Adipocyte (in vitro differentiated cells): Measurements from ENCODE around the gene PSMG3.

Experiments used
- DNase-seq: peaks from one replicate; pipeline ENCODE4 v3.0.0-alpha.2; 2015; ENCODE audit warnings: low read depth
- H3K27me3 ChIP-seq: replicated peaks from 2 replicates; pipeline ENCODE4 v1.7.0; 2013; ENCODE audit warnings: mild to moderate bottlenecking, low read length, moderate library complexity; ENCODE audit not compliant: control insufficient read depth, insufficient read depth
- H3K36me3 ChIP-seq: 2 replicates; pipeline ENCODE4 v1.7.0; 2013; ENCODE audit warnings: low read length, mild to moderate bottlenecking, moderate library complexity; ENCODE audit not compliant: control insufficient read depth, insufficient read depth, severe bottlenecking
- H3K4me1 ChIP-seq: 2 replicates; pipeline ENCODE4 v1.7.0; 2013; ENCODE audit warnings: mild to moderate bottlenecking, low read length, moderate library complexity; ENCODE audit not compliant: control insufficient read depth, insufficient read depth
- H3K4me3 ChIP-seq: 2 replicates; pipeline ENCODE4 v1.7.0; 2013; ENCODE audit warnings: mild to moderate bottlenecking, low read length, moderate library complexity
- H3K9ac ChIP-seq: 2 replicates; pipeline ENCODE4 v1.7.0; 2013; ENCODE audit warnings: mild to moderate bottlenecking, low read length, moderate library complexity
- H3K9me3 ChIP-seq: 2 replicates; pipeline ENCODE4 v1.7.0; 2013; ENCODE audit warnings: mild to moderate bottlenecking, low read length, moderate library complexity; ENCODE audit not compliant: control insufficient read depth

Gene PSMG3

GRCh38 chr7:1554333-1555045 is 15.3 kb downstream of the PSMG3 start:
- H3K9ac ChIP-seq: no peak overlapping the region
- H3K4me3 ChIP-seq: no peak overlapping the region
- H3K27me3 ChIP-seq: no peaks in the 10 kb centered on the region
- H3K4me1 ChIP-seq: peaks cover 13% of the 10 kb centered on the region
- H3K9me3 ChIP-seq: no peaks in the 10 kb centered on the region
- no peak for DNase-seq
- no peaks in the 10 kb centered on the region for H3K36me3 ChIP-seq

- Histone ChIP-seq H3K9ac (no peak overlapping the region), H3K9me3 (no peaks in the 10 kb centered on the region), H3K27me3 (no peaks in the 10 kb centered on the region), H3K36me3 (no peaks in the 10 kb centered on the region), H3K4me3 (no peak overlapping the region), H3K4me1 (peaks cover 13% of the 10 kb centered on the region)
- DNase-seq: no peak
Measured at GRCh38 chr7:1553512-1554210, 16.2 kb downstream of the PSMG3 start.

GRCh38 chr7:1552200-1552599 is 17.6 kb downstream of the PSMG3 start:
- H3K4me3 ChIP-seq: no peak overlapping the region
- H3K9me3 ChIP-seq: no peaks in the 10 kb centered on the region
- no peaks in the 10 kb centered on the region for H3K27me3 ChIP-seq
- no peaks in the 10 kb centered on the region for H3K36me3 ChIP-seq
- H3K4me1 ChIP-seq: peaks cover 13% of the 10 kb centered on the region
- DNase-seq: no peak
- H3K9ac ChIP-seq: no peak overlapping the region

GRCh38 chr7:1550846-1551155 is 19.0 kb downstream of the PSMG3 start:
- H3K4me3 ChIP-seq: no peak overlapping the region
- H3K4me1 ChIP-seq: peaks cover 11% of the 10 kb centered on the region
- DNase-seq: no peak
- no peaks in the 10 kb centered on the region for H3K27me3 ChIP-seq
- no peak overlapping the region for H3K9ac ChIP-seq
- H3K36me3 ChIP-seq: no peaks in the 10 kb centered on the region
- H3K9me3 ChIP-seq: no peaks in the 10 kb centered on the region

DNA sequence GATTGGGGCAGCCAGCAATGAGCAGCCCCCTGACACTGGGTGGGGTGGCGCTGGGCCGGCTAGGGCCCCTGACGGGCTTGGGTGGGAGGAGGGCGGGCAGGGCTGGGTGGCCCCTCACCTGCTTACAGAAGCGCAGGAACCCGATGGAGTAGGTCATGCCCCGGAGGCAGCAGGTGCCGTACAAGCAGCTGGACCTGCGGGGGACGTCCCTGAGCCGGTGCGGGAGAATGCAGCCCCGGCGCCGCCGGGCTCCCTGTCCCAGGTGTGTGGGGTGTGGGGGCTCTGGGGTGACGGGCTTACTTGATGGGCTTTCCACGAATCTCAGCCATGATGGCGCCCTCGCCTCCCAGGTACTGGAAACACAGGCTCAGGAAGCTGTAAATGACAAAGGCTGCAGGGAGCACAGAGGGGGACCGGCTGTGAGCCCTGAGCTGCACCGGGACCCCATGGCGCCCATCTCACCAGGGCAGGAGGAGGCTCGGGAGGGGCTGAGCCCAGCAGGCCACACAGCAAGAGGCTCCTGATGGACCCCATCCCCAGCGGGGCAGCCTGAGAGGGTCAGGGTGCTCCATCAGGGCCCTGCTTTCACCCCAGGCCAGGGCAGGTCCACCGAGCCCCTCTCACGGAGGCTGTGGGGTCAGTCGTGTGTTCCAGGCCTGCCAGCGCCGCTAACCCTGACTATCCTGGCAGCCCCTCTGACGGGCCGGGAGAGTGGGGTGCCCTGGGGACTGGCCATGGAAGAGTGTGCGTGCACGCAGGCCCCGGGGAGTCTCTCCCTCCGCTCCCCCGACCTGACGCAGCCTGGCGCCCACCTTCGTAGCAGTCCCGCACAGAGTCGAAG is 19.6 kb downstream of the PSMG3 start:
- Histone ChIP-seq H3K36me3 (no peaks in the 10 kb centered on the region), H3K9me3 (no peaks in the 10 kb centered on the region), H3K9ac (no peak overlapping the region), H3K4me3 (no peak overlapping the region), H3K4me1 (peaks cover 5% of the 10 kb centered on the region), H3K27me3 (no peaks in the 10 kb centered on the region)
- DNase-seq: no peak

DNA sequence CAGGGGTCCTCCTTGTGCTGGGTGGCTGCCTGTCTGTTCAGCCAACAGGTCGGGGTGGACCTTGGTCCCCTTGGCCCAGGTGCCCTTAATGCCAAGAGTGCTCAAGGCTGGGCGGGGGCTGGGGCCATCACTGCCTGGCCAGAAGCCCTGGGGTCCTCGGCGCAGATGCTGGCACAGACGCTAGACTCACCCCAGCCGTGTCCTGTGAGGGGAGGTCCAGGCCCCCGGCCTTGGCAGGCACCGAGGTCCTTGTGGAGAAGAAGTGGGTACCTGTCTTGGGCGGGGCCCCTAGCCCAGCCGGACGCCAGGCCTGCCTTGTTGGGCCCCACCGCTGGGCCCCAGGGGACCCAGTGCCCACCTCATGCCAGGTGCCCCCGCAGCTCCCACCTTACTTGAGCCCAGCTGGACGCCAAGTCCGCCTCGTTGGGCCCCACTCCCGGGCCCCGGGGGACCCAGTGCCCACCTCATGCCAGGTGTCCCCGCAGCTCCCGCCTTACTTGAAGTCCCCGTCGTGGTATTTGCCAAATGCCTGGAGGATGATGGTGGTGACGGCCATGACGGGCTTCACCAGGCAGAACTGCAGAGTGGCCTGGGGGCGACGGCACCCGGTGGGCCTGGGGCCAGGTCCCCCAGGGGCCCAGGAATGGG is 20.4 kb downstream of the PSMG3 start:
- H3K4me3 ChIP-seq: no peak overlapping the region
- DNase-seq: no peak
- no peaks in the 10 kb centered on the region for H3K36me3 ChIP-seq
- no peak overlapping the region for H3K9ac ChIP-seq
- no peaks in the 10 kb centered on the region for H3K9me3 ChIP-seq
- H3K4me1 ChIP-seq: no peaks in the 10 kb centered on the region
- H3K27me3 ChIP-seq: no peaks in the 10 kb centered on the region

GRCh38 chr7:1548944-1549343 is 20.9 kb downstream of the PSMG3 start:
- H3K36me3 ChIP-seq: no peaks in the 10 kb centered on the region
- H3K27me3 ChIP-seq: no peaks in the 10 kb centered on the region
- H3K9me3 ChIP-seq: no peaks in the 10 kb centered on the region
- no peak overlapping the region for H3K9ac ChIP-seq
- no peak overlapping the region for H3K4me3 ChIP-seq
- H3K4me1 ChIP-seq: no peaks in the 10 kb centered on the region
- no peak for DNase-seq

- Histone ChIP-seq H3K9ac (no peak overlapping the region), H3K27me3 (no peaks in the 10 kb centered on the region), H3K36me3 (no peaks in the 10 kb centered on the region), H3K4me3 (no peak overlapping the region), H3K9me3 (no peaks in the 10 kb centered on the region), H3K4me1 (no peaks in the 10 kb centered on the region)
- DNase-seq: no peak
Measured at GRCh38 chr7:1548438-1548831, 21.4 kb downstream of the PSMG3 start.

DNA sequence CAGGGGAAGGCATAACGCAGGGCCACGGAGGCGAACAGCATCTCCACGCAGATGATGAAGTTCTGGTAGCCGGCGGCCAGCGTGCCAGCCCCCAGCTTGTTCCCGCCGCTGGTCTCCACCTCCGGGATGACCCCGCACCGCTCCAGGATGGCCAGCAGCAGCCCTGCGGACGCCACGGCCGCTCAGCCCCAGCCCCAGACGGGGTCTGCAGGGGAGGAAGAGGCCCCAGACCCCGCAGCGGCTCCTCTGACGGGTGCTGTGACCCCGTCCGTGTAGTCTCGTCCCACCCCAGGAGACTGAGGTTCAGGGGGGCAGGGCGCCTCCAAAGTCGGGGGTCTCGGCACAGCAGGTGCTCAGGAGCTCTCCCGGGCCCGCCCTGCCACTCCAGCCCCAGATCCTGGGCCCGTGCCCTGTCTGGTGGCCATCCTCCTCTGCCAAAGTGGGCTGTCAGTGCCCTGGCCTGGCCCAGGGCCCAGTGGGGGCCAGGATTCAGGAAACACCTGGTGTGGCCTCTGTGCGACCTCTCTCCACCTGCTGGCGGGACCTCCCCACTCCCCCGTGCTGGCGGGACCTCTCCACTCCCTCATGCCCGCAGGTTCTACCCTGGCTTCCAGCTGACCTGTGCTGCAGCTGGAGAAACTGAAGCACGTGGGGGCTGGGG is 21.9 kb downstream of the PSMG3 start:
- Histone ChIP-seq H3K27me3 (no peaks in the 10 kb centered on the region), H3K4me1 (no peaks in the 10 kb centered on the region), H3K9ac (no peak overlapping the region), H3K4me3 (no peak overlapping the region), H3K9me3 (no peaks in the 10 kb centered on the region), H3K36me3 (no peaks in the 10 kb centered on the region)
- DNase-seq: no peak

- DNase-seq: no peak
- no peak overlapping the region for H3K4me3 ChIP-seq
- no peaks in the 10 kb centered on the region for H3K27me3 ChIP-seq
- no peaks in the 10 kb centered on the region for H3K9me3 ChIP-seq
- no peak overlapping the region for H3K9ac ChIP-seq
- H3K36me3 ChIP-seq: no peaks in the 10 kb centered on the region
- H3K4me1 ChIP-seq: no peaks in the 10 kb centered on the region
Measured at GRCh38 chr7:1546909-1547776, 22.7 kb downstream of the PSMG3 start.
